ENCODE measurements around the gene TSEN15. TPM values are rescaled to one million over a fixed set of nuclear protein-coding genes. Genes with fewer than 3 reads are reported as not detected.
"Not testable (repeated sequence)": the region's sequence is repeated elsewhere in the genome, so short reads cannot be mapped to it uniquely, and the experiment has no call there.

The TSEN15 gene
- total and polyA plus RNA-seq, 2 of the 13 experiments (the other 11 are each of a cell fraction or from before 2014, with no cell fraction given), result 25.6 to 35.8 TPM

- TF ChIP-seq ZNF280D (CRISPR knock-in tag; IDR thresholded peaks at IDR 0.05) (no peak), ZNF740 (CRISPR knock-in tag; IDR thresholded peaks at IDR 0.05) (no peak), ZFY (CRISPR knock-in tag; IDR thresholded peaks at IDR 0.05) (no peak), HIC2 (CRISPR knock-in tag; IDR thresholded peaks at IDR 0.05; ENCODE audit: low read depth) (no peak), ZNF30 (CRISPR knock-in tag; IDR thresholded peaks at IDR 0.05) (no peak), SALL1 (CRISPR knock-in tag; IDR thresholded peaks at IDR 0.05) (no peak), ZNF44 (CRISPR knock-in tag; IDR thresholded peaks at IDR 0.05) (no peak), ZNF747 (CRISPR knock-in tag; IDR thresholded peaks at IDR 0.05; ENCODE audit: borderline replicate concordance) (no peak), ZNF280B (CRISPR knock-in tag; IDR thresholded peaks at IDR 0.05; ENCODE audit: borderline replicate concordance) (no peak)
Measured at GRCh38 chr1:184041731-184042130, 9.8 kb upstream of the TSEN15 start (continued).

- H3K9ac ChIP-seq (ENCODE audit: insufficient read depth, low read depth, low read length); POLR2A ChIA-PET; H2AFZ ChIP-seq (ENCODE audit: low read length); in situ Hi-C loops (cut with HindIII; ENCODE audit: extremely low pct_ligation_motif_present, low pct_unique_long_range_greater_than_20kb); H3K27ac ChIP-seq (ENCODE audit: extremely low read length, insufficient read depth, low read length); CTCF ChIA-PET (ENCODE audit: low intra/inter-chr PET ratio, low total read pairs); H3K79me2 ChIP-seq (ENCODE audit: insufficient read depth, low read length); H3K9me3 ChIP-seq (ENCODE audit: low read length); H3K4me3 ChIP-seq (replicated peaks in 1 of 3; ENCODE audit: insufficient read depth in 1 of 3, low read depth in 2 of 3, low read length in 3 of 3); DNase-seq (ENCODE audit: low spot score); H3K36me3 ChIP-seq (replicated peaks in 1 of 2; ENCODE audit: control insufficient read depth in 1 of 2, insufficient read depth in 2 of 2, low read length in 2 of 2); BruUV-seq (replicated peaks); ATAC-seq; FAIRE-seq; H3K4me2 ChIP-seq (ENCODE audit: low read depth, low read length); H3K4me1 ChIP-seq (ENCODE audit: insufficient read depth, low read length); H4K20me1 ChIP-seq (ENCODE audit: insufficient read depth, low read length); intact Hi-C loops (cut with micrococcal nuclease; ENCODE audit: unreplicated experiment): not testable (repeated sequence)
- H3K27me3 ChIP-seq (ENCODE audit: control insufficient read depth in 1 of 2, insufficient read depth in 2 of 2, low read length in 2 of 2), result peaks cover 0 to 16% of the 10 kb centered on the region in 2 experiments; a peak in 2 of 5 replicates
- 4% methylated on average over 2 of the region's 2 CpGs for WGBS (ENCODE audit: low lambda C conversion rate)
Measured at GRCh38 chr1:184043315-184043714, 8.2 kb upstream of the TSEN15 start.

Measured in HepG2 (cell line).